ENCODE data around the gene ETV3.

Gene ETV3

GRCh38 chr1:157137046-157137407, 1.2 kb downstream of the ETV3 start:
- no peak for DNase-seq

GRCh38 chr1:157136133-157136532, 2.1 kb downstream of the ETV3 start:
- DNase-seq, result no peak

- no peak for DNase-seq
These were observed 2.5 kb downstream of the ETV3 start for GRCh38 chr1:157135646-157136045.

GRCh38 chr1:157135070-157135469, 3.1 kb downstream of the ETV3 start:
- no peak for DNase-seq

GRCh38 chr1:157134442-157134841, 3.8 kb downstream of the ETV3 start:
- DNase-seq, result no peak

GRCh38 chr1:157133426-157133825, 4.8 kb downstream of the ETV3 start:
- no peak for DNase-seq

- DNase-seq, result no peak
These were observed 5.5 kb downstream of the ETV3 start for GRCh38 chr1:157132616-157133167.

- no peak for DNase-seq
These were observed 6.1 kb downstream of the ETV3 start for GRCh38 chr1:157132111-157132510.

GRCh38 chr1:157131281-157131680, 6.9 kb downstream of the ETV3 start:
- no peak for DNase-seq

GRCh38 chr1:157124855-157125254, 13.3 kb downstream of the ETV3 start:
- DNase-seq, result no peak

GRCh38 chr1:157119448-157119847, 18.7 kb downstream of the ETV3 start:
- DNase-seq, result no peak

GRCh38 chr1:157119008-157119407, 19.2 kb downstream of the ETV3 start:
- no peak for DNase-seq

GRCh38 chr1:157117527-157118057, 20.6 kb downstream of the ETV3 start:
- DNase-seq, result no peak

- DNase-seq, result no peak
These were observed 21.5 kb downstream of the ETV3 start for GRCh38 chr1:157116737-157117103.

- DNase-seq, result no peak
These were observed 22.1 kb downstream of the ETV3 start for GRCh38 chr1:157115851-157116736.

GRCh38 chr1:157115429-157115838, 22.8 kb downstream of the ETV3 start:
- no peak for DNase-seq

- DNase-seq, result no peak
These were observed 23.7 kb downstream of the ETV3 start for GRCh38 chr1:157114183-157115121.

GRCh38 chr1:157113631-157114030, 24.6 kb downstream of the ETV3 start:
- no peak for DNase-seq

- DNase-seq, result no peak
These were observed 25.1 kb downstream of the ETV3 start for GRCh38 chr1:157113106-157113505.

GRCh38 chr1:157112186-157112867, 25.9 kb downstream of the ETV3 start:
- DNase-seq, result no peak

GRCh38 chr1:157111396-157112165, 26.6 kb downstream of the ETV3 start:
- DNase-seq, result no peak

GRCh38 chr1:157110686-157111085, 27.5 kb downstream of the ETV3 start:
- no peak for DNase-seq

Measured in NCI-H524 treated with DMSO at 0.1 percent for 48 hours (cell line).